Astrocyte of the spinal cord (primary cell): ENCODE measurements around the gene HTRA3.

Experiments used
- DNase-seq: peaks from one replicate; pipeline ENCODE4 v3.0.0; 2011; ENCODE audit warnings: low read depth, low spot score
- H3K4me3 ChIP-seq: 2 replicates; pipeline ENCODE4 v1.5.1; 2011; ENCODE audit warnings: low read depth, mild to moderate bottlenecking, low read length, moderate library complexity
- in situ Hi-C: cut with HindIII; loops from 2 replicates; pipeline ENCODE4 v1.10.0; 2017; ENCODE audit warnings: low sequenced_read_pairs
- TF ChIP-seq, protein P1 (sequence below): IDR thresholded peaks from 2 replicates; pipeline ENCODE4 v1.5.1; 2012; ENCODE audit warnings: low read depth, mild to moderate bottlenecking, low read length, inconsistent platforms

Gene HTRA3

DNA sequence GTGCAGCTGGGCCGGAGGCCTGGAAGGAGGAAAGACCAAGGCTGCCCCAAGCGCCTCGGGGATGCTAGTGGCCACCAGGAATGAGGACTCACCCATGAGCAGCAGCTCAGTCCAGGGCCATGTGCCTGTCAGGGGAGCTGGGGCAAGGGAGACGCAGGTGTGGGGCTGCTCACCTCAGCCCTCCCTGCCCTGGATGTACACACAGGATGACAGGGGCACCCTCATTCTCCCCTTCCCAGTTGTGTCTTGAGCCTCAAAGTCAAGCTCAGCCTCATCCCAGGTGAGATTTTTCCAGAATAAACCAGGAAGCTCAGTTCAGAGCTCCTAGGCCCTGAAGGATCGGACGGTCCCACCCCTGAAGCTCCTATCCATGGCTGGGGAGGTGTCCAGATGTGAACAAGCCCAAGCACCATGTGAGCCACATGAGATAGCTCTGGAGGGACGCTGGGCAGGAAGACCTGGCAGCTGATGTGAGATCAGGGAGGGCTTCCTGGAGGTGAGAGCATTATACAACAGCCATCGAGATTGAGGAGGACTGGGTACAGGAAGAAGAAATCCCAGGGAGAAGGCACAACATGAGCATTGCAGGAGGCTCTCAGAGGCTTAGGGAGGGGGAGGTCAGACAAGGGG, 23.0 kb downstream of the HTRA3 start:
- TF ChIP-seq, protein P1, sequence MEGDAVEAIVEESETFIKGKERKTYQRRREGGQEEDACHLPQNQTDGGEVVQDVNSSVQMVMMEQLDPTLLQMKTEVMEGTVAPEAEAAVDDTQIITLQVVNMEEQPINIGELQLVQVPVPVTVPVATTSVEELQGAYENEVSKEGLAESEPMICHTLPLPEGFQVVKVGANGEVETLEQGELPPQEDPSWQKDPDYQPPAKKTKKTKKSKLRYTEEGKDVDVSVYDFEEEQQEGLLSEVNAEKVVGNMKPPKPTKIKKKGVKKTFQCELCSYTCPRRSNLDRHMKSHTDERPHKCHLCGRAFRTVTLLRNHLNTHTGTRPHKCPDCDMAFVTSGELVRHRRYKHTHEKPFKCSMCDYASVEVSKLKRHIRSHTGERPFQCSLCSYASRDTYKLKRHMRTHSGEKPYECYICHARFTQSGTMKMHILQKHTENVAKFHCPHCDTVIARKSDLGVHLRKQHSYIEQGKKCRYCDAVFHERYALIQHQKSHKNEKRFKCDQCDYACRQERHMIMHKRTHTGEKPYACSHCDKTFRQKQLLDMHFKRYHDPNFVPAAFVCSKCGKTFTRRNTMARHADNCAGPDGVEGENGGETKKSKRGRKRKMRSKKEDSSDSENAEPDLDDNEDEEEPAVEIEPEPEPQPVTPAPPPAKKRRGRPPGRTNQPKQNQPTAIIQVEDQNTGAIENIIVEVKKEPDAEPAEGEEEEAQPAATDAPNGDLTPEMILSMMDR: no peak
- DNase-seq: no peak
- H3K4me3 ChIP-seq: no peak overlapping the region
- in situ Hi-C loops: no loop called here

DNA sequence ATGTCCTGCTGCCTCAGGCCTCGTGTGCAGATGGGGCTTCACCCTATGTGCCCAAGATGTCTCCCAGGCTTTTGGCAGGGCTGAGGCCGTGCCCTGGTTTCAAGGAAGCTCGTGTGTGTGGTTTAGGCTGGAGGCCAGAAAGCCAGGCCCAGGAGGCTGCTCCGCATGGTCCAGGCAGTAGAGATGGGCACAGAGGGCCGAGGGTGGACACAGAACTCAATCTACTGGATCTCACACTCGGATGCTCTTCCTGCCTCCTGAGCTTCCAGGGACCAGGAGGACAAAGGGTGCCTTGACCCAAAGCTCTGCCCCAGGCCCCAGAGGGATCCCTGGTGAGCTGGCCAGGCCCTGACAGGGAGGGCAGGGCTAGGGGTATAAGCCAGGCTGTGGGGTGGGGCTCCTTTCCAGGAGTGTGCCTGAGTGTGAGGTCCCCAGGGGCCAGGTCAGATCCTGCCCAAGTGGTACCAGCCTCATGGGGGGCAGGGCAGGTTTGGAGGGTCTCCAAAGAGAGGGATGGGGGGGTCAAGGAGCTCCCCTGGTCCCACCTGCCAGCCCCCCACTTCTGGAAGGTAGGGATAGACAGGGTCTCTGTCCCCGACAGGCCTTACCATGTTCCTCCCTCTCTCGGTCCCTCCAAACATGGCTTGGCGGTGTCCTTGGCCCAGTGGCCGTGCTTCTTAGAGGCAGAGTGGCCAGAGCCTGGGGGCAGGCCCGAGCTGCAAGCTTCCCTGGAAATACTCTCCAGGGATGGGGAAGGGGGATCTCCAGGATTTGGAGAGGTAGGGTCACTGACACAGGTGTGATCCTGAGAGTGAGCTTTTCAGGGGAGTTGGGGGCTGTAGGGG, 23.8 kb downstream of the HTRA3 start:
- no peak for DNase-seq
- TF ChIP-seq, protein P1: no peak
- in situ Hi-C loops: no loop called here
- H3K4me3 ChIP-seq: no peak overlapping the region

DNA sequence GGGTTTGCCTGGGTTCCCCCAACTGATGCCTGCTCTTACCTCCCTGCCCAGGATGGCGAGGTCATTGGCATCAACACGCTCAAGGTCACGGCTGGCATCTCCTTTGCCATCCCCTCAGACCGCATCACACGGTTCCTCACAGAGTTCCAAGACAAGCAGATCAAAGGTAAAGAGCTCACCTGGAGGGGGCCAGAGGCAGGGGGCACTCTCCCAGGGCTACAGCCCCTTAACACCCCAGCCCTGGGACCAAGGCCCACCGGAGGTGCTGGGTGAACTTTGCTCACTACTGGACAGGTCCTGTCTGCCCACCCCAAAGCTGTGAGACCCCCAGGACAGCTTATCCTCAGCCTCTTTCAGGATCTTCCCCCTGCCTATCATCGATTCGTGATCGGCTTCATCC, 24.5 kb downstream of the HTRA3 start:
- in situ Hi-C loops: no loop called here
- no peak for DNase-seq
- H3K4me3 ChIP-seq: no peak overlapping the region
- TF ChIP-seq, protein P1: no peak

GRCh38 chr4:8294775-8295174, 25.2 kb downstream of the HTRA3 start:
- in situ Hi-C loops: no loop called here
- H3K4me3 ChIP-seq: no peak overlapping the region
- TF ChIP-seq, protein P1: no peak
- no peak for DNase-seq

- DNase-seq: no peak
- in situ Hi-C loops: no loop called here
- TF ChIP-seq, protein P1: no peak
- no peak overlapping the region for H3K4me3 ChIP-seq
Measured at GRCh38 chr4:8295471-8295870, 25.9 kb downstream of the HTRA3 start.

- TF ChIP-seq, protein P1: no peak
- no peak overlapping the region for H3K4me3 ChIP-seq
- in situ Hi-C loops: no loop called here
- no peak for DNase-seq
Measured at GRCh38 chr4:8296491-8296890, 26.9 kb downstream of the HTRA3 start.
